GM23338 (cell line): ENCODE measurements around the gene SYT13. TPM values are rescaled to one million over a fixed set of nuclear protein-coding genes. Genes with fewer than 3 reads are reported as not detected.

Experiments used
- ATAC-seq: fragments of 200-7000 bp; cut with Tn5 transposase; 3 replicates; pipeline ENCODE4 v1.9.1; 2020
- DNase-seq: peaks from one replicate; pipeline ENCODE4 v3.0.0-alpha.2; 2015; ENCODE audit warnings: low spot score
- H2AFZ ChIP-seq: fragments of 200-600 bp; sonication (generic); 2 replicates; pipeline ENCODE4 v1.8.0; 2016; ENCODE audit warnings: antibody characterized with exemption, mild to moderate bottlenecking, moderate library complexity
- H3F3A ChIP-seq: fragments of 200-600 bp; sonication (generic); replicated peaks from 2 replicates; pipeline ENCODE4 v1.8.0; 2017; ENCODE audit warnings: antibody characterized with exemption, mixed run types, low read depth
- H3K27ac ChIP-seq: fragments of 200-600 bp; sonication (generic); 2 replicates; pipeline ENCODE4 v1.6.1; 2016; ENCODE audit warnings: low read depth
- H3K27me3 ChIP-seq: fragments of 200-600 bp; sonication (generic); 2 replicates; pipeline ENCODE4 v1.8.0; 2016; ENCODE audit warnings: mild to moderate bottlenecking, mixed run types, moderate library complexity; ENCODE audit not compliant: insufficient read depth
- H3K36me3 ChIP-seq: fragments of 200-600 bp; sonication (generic); 2 replicates; pipeline ENCODE4 v1.8.0; 2016; ENCODE audit warnings: mild to moderate bottlenecking; ENCODE audit not compliant: insufficient read depth
- H3K4me1 ChIP-seq: fragments of 200-600 bp; sonication (generic); 2 replicates; pipeline ENCODE4 v1.8.0; 2016; ENCODE audit warnings: mild to moderate bottlenecking, moderate library complexity; ENCODE audit not compliant: insufficient read depth
- H3K4me2 ChIP-seq: fragments of 200-600 bp; sonication (generic); 2 replicates; pipeline ENCODE4 v1.7.1; 2017; ENCODE audit warnings: mixed run types
- H3K4me3 ChIP-seq: fragments of 200-600 bp; sonication (generic); 2 replicates; pipeline ENCODE4 v1.6.1; 2016; ENCODE audit warnings: mixed run types
- H3K79me2 ChIP-seq: fragments of 200-600 bp; sonication (generic); replicated peaks from 2 replicates; pipeline ENCODE4 v1.8.0; 2017; ENCODE audit warnings: mild to moderate bottlenecking; ENCODE audit not compliant: insufficient read depth
- H3K9me2 ChIP-seq: fragments of 200-600 bp; sonication (generic); 2 replicates; pipeline ENCODE4 v1.8.0; 2017; ENCODE audit not compliant: insufficient read depth
- H4K20me1 ChIP-seq: fragments of 200-600 bp; sonication (generic); replicated peaks from 2 replicates; pipeline ENCODE4 v1.8.0; 2017; ENCODE audit warnings: mild to moderate bottlenecking; ENCODE audit not compliant: insufficient read depth
- H3K27ac Mint-ChIP-seq: 2 replicates; pipeline ENCODE4 v1.8.0; 2020; ENCODE audit warnings: inconsistent platforms, mild to moderate bottlenecking, moderate library complexity, mixed read lengths
- H3K27me3 Mint-ChIP-seq: 3 replicates; pipeline ENCODE4 v1.8.0; 2022; ENCODE audit warnings: low read depth, mild to moderate bottlenecking, moderate library complexity, mixed read lengths, inconsistent platforms; ENCODE audit not compliant: insufficient read depth, poor library complexity
- H3K36me3 Mint-ChIP-seq: 3 replicates; pipeline ENCODE4 v1.8.0; 2021; ENCODE audit warnings: low read depth, mild to moderate bottlenecking, inconsistent platforms, moderate library complexity, mixed read lengths
- H3K4me1 Mint-ChIP-seq: 3 replicates; pipeline ENCODE4 v1.8.0; 2020; ENCODE audit warnings: mild to moderate bottlenecking, inconsistent platforms, mixed read lengths
- H3K4me3 Mint-ChIP-seq: 3 replicates; pipeline ENCODE4 v1.8.0; 2021; ENCODE audit warnings: moderate library complexity, mild to moderate bottlenecking, inconsistent platforms, mixed read lengths
- H3K9me3 Mint-ChIP-seq: 3 replicates; pipeline ENCODE4 v1.8.0; 2020; ENCODE audit warnings: moderate library complexity, mild to moderate bottlenecking, inconsistent platforms, mixed read lengths
- EZH2 ChIP-seq: fragments of 200-600 bp; sonication (generic); IDR thresholded peaks from one replicate; pipeline ENCODE4 v1.8.0; 2017; ENCODE audit warnings: antibody characterized with exemption, mild to moderate bottlenecking, low read depth; ENCODE audit not compliant: unreplicated experiment
- NANOG ChIP-seq: IDR thresholded peaks from 2 replicates; pipeline ENCODE4 v1.6.1; 2016; ENCODE audit warnings: antibody characterized with exemption, borderline replicate concordance
- polyA plus RNA-seq: library from polyadenylated mRNA; unstranded; fragments of >200 nt; fragmentation: Nextera tagmentation; extraction: Ambion mirVana; gene quantifications from 2 replicates; pipeline ENCODE4 v1.2.1, GENCODE V29; 2016
- total RNA-seq: library from RNA; depleted of rRNA; stranded (reverse); fragments of >200 nt; shearing (Covaris generic); gene quantifications from 2 replicates; pipeline ENCODE4 v1.2.3, GENCODE V29; 2014
- TF ChIP-seq, protein P1 (sequence below): fragments of 250-450 bp; sonication (Bioruptor Pico); IDR thresholded peaks from 2 replicates; pipeline ENCODE4 v1.5.0; 2020; ENCODE audit warnings: mild to moderate bottlenecking, moderate library complexity
- TF ChIP-seq, protein P2 (sequence below): IDR thresholded peaks from one replicate; pipeline ENCODE4 v1.6.1; 2018; ENCODE audit warnings: antibody characterized with exemption; ENCODE audit not compliant: unreplicated experiment

Gene SYT13
- total and polyA plus RNA-seq, 2 experiments from 2014 or later, result 3.4 to 16.3 TPM

DNA sequence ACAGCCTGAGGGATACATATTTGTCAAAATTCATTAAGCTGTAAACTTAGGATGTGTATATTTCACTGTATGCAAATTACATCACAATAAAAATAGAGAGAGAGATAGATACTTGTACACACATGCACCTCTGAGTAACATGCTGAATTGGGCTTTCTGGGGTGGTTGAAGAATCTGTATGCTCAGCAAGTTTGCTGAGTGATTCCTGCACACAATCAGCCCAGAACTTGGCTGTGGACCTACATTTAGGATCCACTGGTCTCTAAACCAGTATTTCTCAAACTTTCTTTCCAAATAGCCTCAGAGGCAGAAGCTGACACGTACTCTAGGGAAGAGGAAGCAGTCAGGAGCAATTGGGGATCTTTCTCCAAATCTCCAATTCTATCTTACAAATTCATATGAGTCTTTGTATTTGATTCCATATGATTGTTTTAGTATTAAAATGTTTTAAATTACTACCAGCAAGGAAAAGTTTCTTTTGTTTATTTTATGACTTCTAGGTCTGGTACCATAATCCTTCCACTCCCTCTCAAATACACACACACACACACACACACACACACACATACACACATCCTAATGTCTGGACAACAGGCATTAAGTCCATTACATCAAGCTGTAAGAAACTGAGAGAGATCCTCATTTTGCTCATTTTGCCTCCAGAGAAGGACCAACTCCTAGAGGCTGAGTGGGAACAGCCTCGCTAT, 20.0 kb downstream of the SYT13 start:
- no peak for ATAC-seq

More for the DNA sequence above, 20.0 kb downstream of the SYT13 start:
- H3K9me3 Mint-ChIP-seq, result no peaks in the 10 kb centered on the region
- peaks cover under 1% of the 10 kb centered on the region for H3K4me1 Mint-ChIP-seq
- H3K27ac ChIP-seq, result no peak overlapping the region
- H3K36me3 ChIP-seq, result no peaks in the 10 kb centered on the region
- H3K27me3 Mint-ChIP-seq, result peaks cover 4% of the 10 kb centered on the region
- no peak overlapping the region for H3K4me2 ChIP-seq
- TF ChIP-seq, protein P1, sequence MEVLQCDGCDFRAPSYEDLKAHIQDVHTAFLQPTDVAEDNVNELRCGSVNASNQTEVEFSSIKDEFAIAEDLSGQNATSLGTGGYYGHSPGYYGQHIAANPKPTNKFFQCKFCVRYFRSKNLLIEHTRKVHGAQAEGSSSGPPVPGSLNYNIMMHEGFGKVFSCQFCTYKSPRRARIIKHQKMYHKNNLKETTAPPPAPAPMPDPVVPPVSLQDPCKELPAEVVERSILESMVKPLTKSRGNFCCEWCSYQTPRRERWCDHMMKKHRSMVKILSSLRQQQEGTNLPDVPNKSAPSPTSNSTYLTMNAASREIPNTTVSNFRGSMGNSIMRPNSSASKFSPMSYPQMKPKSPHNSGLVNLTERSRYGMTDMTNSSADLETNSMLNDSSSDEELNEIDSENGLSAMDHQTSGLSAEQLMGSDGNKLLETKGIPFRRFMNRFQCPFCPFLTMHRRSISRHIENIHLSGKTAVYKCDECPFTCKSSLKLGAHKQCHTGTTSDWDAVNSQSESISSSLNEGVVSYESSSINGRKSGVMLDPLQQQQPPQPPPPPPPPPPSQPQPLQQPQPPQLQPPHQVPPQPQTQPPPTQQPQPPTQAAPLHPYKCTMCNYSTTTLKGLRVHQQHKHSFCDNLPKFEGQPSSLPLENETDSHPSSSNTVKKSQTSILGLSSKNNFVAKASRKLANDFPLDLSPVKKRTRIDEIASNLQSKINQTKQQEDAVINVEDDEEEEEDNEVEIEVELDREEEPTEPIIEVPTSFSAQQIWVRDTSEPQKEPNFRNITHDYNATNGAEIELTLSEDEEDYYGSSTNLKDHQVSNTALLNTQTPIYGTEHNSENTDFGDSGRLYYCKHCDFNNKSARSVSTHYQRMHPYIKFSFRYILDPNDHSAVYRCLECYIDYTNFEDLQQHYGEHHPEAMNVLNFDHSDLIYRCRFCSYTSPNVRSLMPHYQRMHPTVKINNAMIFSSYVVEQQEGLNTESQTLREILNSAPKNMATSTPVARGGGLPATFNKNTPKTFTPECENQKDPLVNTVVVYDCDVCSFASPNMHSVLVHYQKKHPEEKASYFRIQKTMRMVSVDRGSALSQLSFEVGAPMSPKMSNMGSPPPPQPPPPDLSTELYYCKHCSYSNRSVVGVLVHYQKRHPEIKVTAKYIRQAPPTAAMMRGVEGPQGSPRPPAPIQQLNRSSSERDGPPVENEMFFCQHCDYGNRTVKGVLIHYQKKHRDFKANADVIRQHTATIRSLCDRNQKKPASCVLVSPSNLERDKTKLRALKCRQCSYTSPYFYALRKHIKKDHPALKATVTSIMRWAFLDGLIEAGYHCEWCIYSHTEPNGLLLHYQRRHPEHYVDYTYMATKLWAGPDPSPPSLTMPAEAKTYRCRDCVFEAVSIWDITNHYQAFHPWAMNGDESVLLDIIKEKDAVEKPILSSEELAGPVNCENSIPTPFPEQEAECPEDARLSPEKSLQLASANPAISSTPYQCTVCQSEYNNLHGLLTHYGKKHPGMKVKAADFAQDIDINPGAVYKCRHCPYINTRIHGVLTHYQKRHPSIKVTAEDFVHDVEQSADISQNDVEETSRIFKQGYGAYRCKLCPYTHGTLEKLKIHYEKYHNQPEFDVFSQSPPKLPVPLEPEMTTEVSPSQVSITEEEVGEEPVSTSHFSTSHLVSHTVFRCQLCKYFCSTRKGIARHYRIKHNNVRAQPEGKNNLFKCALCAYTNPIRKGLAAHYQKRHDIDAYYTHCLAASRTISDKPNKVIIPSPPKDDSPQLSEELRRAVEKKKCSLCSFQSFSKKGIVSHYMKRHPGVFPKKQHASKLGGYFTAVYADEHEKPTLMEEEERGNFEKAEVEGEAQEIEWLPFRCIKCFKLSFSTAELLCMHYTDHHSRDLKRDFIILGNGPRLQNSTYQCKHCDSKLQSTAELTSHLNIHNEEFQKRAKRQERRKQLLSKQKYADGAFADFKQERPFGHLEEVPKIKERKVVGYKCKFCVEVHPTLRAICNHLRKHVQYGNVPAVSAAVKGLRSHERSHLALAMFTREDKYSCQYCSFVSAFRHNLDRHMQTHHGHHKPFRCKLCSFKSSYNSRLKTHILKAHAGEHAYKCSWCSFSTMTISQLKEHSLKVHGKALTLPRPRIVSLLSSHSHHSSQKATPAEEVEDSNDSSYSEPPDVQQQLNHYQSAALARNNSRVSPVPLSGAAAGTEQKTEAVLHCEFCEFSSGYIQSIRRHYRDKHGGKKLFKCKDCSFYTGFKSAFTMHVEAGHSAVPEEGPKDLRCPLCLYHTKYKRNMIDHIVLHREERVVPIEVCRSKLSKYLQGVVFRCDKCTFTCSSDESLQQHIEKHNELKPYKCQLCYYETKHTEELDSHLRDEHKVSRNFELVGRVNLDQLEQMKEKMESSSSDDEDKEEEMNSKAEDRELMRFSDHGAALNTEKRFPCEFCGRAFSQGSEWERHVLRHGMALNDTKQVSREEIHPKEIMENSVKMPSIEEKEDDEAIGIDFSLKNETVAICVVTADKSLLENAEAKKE (CRISPR knock-in tag), result no peak
- TF ChIP-seq, protein P2, sequence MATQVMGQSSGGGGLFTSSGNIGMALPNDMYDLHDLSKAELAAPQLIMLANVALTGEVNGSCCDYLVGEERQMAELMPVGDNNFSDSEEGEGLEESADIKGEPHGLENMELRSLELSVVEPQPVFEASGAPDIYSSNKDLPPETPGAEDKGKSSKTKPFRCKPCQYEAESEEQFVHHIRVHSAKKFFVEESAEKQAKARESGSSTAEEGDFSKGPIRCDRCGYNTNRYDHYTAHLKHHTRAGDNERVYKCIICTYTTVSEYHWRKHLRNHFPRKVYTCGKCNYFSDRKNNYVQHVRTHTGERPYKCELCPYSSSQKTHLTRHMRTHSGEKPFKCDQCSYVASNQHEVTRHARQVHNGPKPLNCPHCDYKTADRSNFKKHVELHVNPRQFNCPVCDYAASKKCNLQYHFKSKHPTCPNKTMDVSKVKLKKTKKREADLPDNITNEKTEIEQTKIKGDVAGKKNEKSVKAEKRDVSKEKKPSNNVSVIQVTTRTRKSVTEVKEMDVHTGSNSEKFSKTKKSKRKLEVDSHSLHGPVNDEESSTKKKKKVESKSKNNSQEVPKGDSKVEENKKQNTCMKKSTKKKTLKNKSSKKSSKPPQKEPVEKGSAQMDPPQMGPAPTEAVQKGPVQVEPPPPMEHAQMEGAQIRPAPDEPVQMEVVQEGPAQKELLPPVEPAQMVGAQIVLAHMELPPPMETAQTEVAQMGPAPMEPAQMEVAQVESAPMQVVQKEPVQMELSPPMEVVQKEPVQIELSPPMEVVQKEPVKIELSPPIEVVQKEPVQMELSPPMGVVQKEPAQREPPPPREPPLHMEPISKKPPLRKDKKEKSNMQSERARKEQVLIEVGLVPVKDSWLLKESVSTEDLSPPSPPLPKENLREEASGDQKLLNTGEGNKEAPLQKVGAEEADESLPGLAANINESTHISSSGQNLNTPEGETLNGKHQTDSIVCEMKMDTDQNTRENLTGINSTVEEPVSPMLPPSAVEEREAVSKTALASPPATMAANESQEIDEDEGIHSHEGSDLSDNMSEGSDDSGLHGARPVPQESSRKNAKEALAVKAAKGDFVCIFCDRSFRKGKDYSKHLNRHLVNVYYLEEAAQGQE, result no peak
- TF ChIP-seq NANOG, result no peak
- no peak for TF ChIP-seq EZH2
- H3K4me3 ChIP-seq, result no peak overlapping the region
- no peaks in the 10 kb centered on the region; the same call in 1 of the 2 replicates for H4K20me1 ChIP-seq
- no peak overlapping the region for H2AFZ ChIP-seq
- H3K4me1 ChIP-seq, result peaks cover 1% of the 10 kb centered on the region; the same call in 1 of the 2 replicates
- no peaks in the 10 kb centered on the region for H3K79me2 ChIP-seq
- no peaks in the 10 kb centered on the region for H3K9me2 ChIP-seq
- DNase-seq, result no peak
- no peaks in the 10 kb centered on the region for H3K27me3 ChIP-seq
- no peak overlapping the region for H3K4me3 Mint-ChIP-seq
- H3K27ac Mint-ChIP-seq, result no peak overlapping the region
- H3K36me3 Mint-ChIP-seq, result no peaks in the 10 kb centered on the region
- no peaks in the 10 kb centered on the region for H3F3A ChIP-seq
